Activated CD8-positive, alpha-beta memory T cell treated with anti-CD3 and anti-CD28 coated beads, Interleukin-2, amount 50 U/mL, for 1 hour (primary cell): ENCODE results near the gene GRK3.

ENCODE experiments used
- DNase-seq: peaks from one replicate; pipeline ENCODE4 v3.0.0-alpha.2; 2020; ENCODE audit errors: extremely low read depth

The GRK3 gene

DNA sequence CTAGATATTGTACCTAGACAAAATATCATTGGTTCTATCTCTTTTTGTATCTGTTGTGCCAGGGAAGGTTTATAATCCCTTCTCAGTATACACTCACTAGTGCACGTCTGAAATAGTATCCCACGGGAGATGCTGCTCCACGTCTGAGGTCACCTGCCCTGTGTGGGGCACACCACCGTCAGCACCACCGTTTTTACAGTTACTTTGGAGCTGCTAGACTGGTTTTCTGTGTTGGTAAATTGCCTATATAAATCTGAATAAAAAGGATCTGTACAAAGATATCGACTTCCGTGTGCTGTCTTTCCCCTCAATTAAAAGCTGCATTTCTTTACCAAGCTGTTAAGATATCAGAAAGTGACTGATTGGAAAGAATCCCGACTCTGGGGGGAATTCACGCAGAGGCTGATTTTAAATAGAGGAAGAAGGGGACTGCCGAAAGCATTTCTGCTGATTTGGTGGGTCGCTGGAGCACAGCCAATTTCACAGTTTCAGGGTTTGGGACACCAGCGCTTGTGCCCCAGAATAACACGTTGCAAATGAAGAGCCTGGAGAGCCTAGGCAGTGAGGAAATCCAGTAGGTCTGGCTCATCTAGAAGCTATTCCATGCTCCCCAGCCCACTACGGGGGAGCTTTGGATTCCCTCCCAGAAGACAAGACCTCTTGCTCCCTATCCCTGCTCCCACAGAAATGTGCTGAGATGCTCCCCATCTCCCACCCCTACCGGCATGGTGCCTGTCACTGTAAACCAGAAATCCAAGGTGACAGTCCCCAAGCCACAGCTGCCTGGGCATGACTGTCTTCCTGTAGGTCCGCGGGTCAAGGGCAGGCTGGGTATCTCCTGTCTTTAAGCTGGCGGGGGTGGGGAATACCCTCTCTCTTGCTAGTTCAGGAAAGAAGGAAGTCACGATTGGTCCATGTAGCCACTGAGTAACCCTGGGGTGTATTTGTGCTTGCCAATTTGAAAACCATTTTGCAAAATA lies 164.8 kb downstream of the GRK3 start:
- no peak for DNase-seq

DNA sequence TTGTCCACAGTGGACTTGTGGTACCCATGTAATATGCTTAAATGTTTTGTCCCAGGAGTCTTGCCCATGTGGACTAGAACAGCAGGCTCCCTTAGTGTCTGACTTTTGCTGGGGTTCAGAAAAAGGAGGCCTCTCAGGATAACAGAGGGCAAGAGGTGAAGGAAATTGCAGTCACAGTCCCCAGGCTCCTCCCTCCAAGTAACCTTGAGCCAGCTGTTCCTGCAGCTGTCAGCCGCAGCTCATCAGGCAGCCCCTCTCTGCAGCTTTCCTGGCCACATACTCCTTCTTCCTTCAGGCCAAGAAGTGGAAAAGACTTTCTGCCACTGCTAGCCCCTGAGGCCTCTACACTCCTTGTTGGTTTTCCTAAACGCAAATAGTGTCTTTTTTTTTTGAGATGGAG lies 171.2 kb downstream of the GRK3 start:
- DNase-seq: no peak

DNA sequence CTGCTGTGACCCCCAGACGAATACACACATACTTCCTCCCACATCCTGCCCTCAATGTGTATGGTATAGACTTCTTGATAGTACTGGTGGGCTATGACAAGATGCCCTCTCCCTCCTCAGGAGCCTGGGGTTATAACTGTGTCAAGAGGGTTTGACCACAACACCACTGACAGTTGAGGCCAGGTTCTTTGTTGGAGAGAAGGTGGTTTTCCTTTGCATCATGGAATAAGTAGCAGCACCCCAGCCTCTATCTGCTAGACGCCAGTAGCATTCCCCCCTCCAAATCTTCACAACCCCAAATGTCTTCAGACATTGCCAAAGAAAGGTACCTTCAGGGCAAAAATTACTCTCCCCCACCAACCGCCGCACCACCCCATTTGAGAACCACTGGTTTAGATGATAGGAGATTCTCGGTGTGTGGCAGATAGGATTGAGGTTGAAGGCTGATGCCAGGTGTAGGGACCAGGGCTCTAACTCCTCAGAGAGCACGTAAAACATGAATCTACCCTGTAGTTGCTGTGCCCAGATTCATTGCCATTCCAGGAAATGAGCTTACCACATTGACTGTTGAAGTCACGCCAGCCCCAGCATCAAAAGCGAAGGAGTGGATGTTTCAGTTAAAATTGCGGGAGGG lies 172.0 kb downstream of the GRK3 start:
- DNase-seq: no peak

- no peak for DNase-seq
These were observed 175.3 kb downstream of the GRK3 start for GRCh38 chr22:25739659-25740344.

DNA sequence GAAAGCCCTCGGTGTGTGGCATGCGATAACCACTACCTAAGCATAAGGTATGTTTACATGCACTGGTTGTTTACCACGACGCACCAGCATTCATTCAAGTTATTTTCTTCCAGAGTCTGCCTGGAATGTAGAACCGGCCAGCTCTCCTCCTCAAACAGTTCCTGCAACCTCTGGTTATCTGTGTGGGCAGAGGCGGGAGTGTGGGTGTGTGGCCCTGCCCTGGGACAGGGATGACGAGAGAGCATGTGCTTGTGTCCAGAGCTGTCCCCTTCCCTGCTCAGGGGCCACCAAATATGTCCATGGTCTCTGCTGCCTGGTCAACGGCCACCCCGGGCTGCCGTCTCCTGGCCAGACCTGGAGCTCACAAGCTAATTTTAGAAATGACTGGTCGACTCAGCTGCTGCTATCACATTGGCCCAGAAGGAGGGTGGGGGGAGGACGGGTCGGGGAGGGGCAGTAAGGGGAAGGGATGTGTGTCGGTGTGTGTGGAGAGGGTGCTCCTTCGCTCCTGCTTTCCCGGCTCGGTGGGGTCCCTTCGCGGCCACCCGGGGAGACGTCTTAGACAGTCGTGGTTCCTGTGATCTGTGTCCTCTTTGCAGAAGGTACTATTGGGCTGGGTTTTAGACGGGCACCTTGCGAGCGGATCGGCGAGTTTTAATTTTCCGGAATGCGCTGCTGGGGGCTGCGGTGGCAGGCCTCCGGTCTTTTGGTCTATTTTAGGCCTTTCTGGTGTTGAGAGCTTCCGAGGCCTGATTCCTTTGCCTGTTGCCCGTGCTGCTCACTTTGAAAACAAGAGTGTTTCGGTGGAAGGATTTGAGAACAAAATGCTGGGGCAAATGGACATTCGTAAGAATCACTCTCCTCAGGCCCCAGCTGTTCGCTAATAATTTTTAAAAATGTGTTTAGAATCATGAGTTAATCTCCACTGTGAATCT lies 177.5 kb downstream of the GRK3 start, which contains the start of gene MYO18B:
TSS of gene MYO18B (plus strand) at position 497 of the 935 bp plus-strand sequence. CDS start 18,905 bp downstream, outside the sequence.
- no peak for DNase-seq

GRCh38 chr22:25742918-25743708 lies 178.6 kb downstream of the GRK3 start:
- DNase-seq: no peak

- DNase-seq: no peak
These were observed 180.2 kb downstream of the GRK3 start for GRCh38 chr22:25744694-25745093.

- DNase-seq: no peak
These were observed 181.0 kb downstream of the GRK3 start for GRCh38 chr22:25745341-25746011.

DNA sequence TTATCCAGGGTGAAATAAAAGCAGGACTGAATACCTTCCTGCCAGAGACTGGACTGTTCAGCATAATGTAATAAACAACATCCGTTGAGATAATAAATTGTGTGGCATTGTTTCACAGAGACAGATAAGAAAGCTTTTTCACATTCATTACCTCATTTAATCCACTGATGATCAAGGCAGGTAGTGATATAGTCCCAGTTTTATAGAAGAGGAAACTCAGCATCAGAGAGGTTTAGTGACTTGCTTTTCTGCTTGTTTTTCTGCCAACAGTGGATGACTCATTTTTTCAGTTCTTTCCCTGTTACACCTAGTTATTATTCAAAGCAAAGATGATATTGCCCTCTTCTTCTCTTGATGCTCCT lies 181.5 kb downstream of the GRK3 start:
- no peak for DNase-seq

- DNase-seq: no peak
These were observed 182.9 kb downstream of the GRK3 start for GRCh38 chr22:25747245-25747944.

GRCh38 chr22:25748140-25748539 lies 183.7 kb downstream of the GRK3 start:
- DNase-seq: no peak

- no peak for DNase-seq
These were observed 184.2 kb downstream of the GRK3 start for GRCh38 chr22:25748704-25749103.

GRCh38 chr22:25749420-25750169 lies 185.1 kb downstream of the GRK3 start:
- no peak for DNase-seq

GRCh38 chr22:25750569-25751173 lies 186.2 kb downstream of the GRK3 start:
- no peak for DNase-seq

GRCh38 chr22:25751174-25751581 lies 186.7 kb downstream of the GRK3 start:
- no peak for DNase-seq

DNA sequence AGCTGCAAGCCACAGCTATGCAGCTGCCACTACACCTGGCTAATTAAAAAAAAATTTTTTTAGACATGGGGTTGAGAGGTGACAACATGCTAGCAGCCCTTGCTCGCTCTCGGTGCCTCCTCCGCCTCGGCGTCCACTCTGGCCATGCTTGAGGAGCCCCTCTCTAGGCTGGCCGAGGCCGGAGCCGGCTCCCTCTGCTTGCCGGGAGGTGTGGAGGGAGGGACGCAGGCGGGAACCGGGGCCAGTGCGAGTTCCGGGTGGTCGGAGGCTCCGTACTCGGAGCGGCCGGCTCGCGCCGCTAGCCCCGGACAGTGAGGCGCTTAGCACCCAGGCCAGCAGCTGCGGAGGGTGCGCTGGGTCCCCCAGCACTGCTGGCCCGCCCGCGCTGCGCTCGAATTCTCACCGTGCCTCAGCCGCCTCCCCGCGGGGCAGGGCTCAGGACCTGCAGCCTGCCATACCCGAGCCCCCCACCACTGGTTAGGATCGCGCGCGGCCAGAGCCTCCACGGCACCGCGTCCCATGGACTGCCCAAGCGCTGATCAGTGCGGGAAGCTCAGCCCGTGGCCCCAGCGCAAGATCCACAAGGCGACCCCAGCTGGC lies 188.2 kb downstream of the GRK3 start:
- no peak for DNase-seq

DNA sequence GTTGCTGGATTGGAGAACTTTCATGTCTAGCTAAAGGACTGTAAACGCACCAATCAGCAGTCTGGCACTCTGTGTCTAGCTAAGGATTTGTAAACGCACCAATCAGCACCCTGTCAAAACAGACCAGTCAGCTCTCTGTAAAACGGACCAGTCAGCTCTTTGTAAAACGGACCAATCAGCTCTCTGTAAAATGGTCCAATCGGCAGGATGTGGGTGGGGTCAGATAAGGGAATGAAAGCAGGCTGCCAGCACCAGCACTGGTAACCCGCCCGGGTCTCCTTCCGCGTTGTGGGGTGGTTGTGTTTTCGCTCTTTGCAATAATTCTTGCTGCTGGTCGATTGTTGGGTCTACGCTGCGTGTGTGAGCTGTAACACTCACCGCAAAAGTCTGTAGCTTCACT lies 188.8 kb downstream of the GRK3 start:
- DNase-seq: no peak
